ENCODE data around the gene CCDC83.
"Not testable (repeated sequence)": the region's sequence is repeated elsewhere in the genome, so short reads cannot be mapped to it uniquely, and the experiment has no call there.

Gene CCDC83

GRCh38 chr11:85854212-85854556 lies 999 bp upstream of the CCDC83 start:
- Histone ChIP-seq H3K9me3 (no peaks in the 10 kb centered on the region), H3K36me3 (no peaks in the 10 kb centered on the region), H3K4me3 (ENCODE audit: low read depth, low read length) (peak overlapping the region; percentile 63), H3K4me1 (peaks cover 4% of the 10 kb centered on the region), H3K27me3 (no peaks in the 10 kb centered on the region)
- TF ChIP-seq CTCF (IDR thresholded peaks at IDR 0.05; ENCODE audit: low read depth, low read length), result no peak
- DNase-seq, result no peak

- Histone ChIP-seq H3K4me1 (peaks cover 4% of the 10 kb centered on the region), H3K4me3 (ENCODE audit: low read depth, low read length) (peak overlapping the region; percentile 63), H3K36me3 (no peaks in the 10 kb centered on the region), H3K27me3 (no peaks in the 10 kb centered on the region), H3K9me3 (no peaks in the 10 kb centered on the region)
- TF ChIP-seq CTCF (IDR thresholded peaks at IDR 0.05; ENCODE audit: low read depth, low read length), result peak; percentile 66
- peak; percentile 93 for DNase-seq
These were observed 434 bp upstream of the CCDC83 start for GRCh38 chr11:85854557-85855340.

GRCh38 chr11:85857098-85857497 lies 1.9 kb downstream of the CCDC83 start:
- Histone ChIP-seq H3K27me3 (no peaks in the 10 kb centered on the region; the same call in 1 of the 2 replicates), H3K4me1 (peaks cover 4% of the 10 kb centered on the region), H3K36me3 (no peaks in the 10 kb centered on the region), H3K9me3 (no peaks in the 10 kb centered on the region), H3K4me3 (ENCODE audit: low read depth, low read length) (no peak overlapping the region)
- no peak for TF ChIP-seq CTCF (IDR thresholded peaks at IDR 0.05; ENCODE audit: low read depth, low read length)
- no peak for DNase-seq

GRCh38 chr11:85859541-85859940 lies 4.4 kb downstream of the CCDC83 start:
- not testable (repeated sequence) for H3K27me3 ChIP-seq; DNase-seq; H3K4me3 ChIP-seq (ENCODE audit: low read depth, low read length); H3K36me3 ChIP-seq; H3K9me3 ChIP-seq; H3K4me1 ChIP-seq

GRCh38 chr11:85863855-85864254 lies 8.7 kb downstream of the CCDC83 start:
- Histone ChIP-seq H3K4me3 (ENCODE audit: low read depth, low read length) (no peak overlapping the region), H3K36me3 (no peaks in the 10 kb centered on the region), H3K4me1 (no peaks in the 10 kb centered on the region), H3K27me3 (peaks cover 2% of the 10 kb centered on the region; the same call in 1 of the 2 replicates), H3K9me3 (no peaks in the 10 kb centered on the region)
- no peak for DNase-seq
- no peak for TF ChIP-seq CTCF (IDR thresholded peaks at IDR 0.05; ENCODE audit: low read depth, low read length)

- no peak for TF ChIP-seq CTCF (IDR thresholded peaks at IDR 0.05; ENCODE audit: low read depth, low read length)
- no peak for DNase-seq
- H3K4me3 ChIP-seq (ENCODE audit: low read depth, low read length), result no peak overlapping the region
- no peaks in the 10 kb centered on the region for H3K4me1 ChIP-seq
- peaks cover 2% of the 10 kb centered on the region; the same call in 1 of the 2 replicates for H3K27me3 ChIP-seq
- no peaks in the 10 kb centered on the region for H3K36me3 ChIP-seq
- H3K9me3 ChIP-seq, result no peaks in the 10 kb centered on the region
These were observed 11.1 kb downstream of the CCDC83 start for GRCh38 chr11:85866137-85866827.

Measured in BE2C (cell line).